Fibroblast of upper back skin (primary cell): ENCODE measurements around the gene TMEM94.

Experiments
- DNase-seq: peaks from one replicate; pipeline ENCODE4 v3.0.0-alpha.2; 2013

TMEM94 gene

GRCh38 chr17:75499313-75500022 is 43.0 kb downstream of the TMEM94 start:
- DNase-seq = no peak

GRCh38 chr17:75500419-75501216 is 44.2 kb downstream of the TMEM94 start:
- no peak for DNase-seq

GRCh38 chr17:75501378-75502071 is 45.1 kb downstream of the TMEM94 start:
- no peak for DNase-seq

- no peak for DNase-seq
Observed at GRCh38 chr17:75502072-75502720, 45.8 kb downstream of the TMEM94 start.

- DNase-seq = no peak
Observed at GRCh38 chr17:75502721-75503329, 46.4 kb downstream of the TMEM94 start.

GRCh38 chr17:75503337-75503950 is 47.0 kb downstream of the TMEM94 start:
- no peak for DNase-seq

- no peak for DNase-seq
Observed at GRCh38 chr17:75503976-75504346, 47.5 kb downstream of the TMEM94 start.

- no peak for DNase-seq
Observed at GRCh38 chr17:75504347-75505151, 48.1 kb downstream of the TMEM94 start.

- no peak for DNase-seq
Observed at GRCh38 chr17:75505152-75505409, 48.6 kb downstream of the TMEM94 start.

GRCh38 chr17:75505640-75506039 is 49.2 kb downstream of the TMEM94 start:
- DNase-seq = no peak

- DNase-seq = no peak
Observed at GRCh38 chr17:75506134-75506533, 49.7 kb downstream of the TMEM94 start.

- no peak for DNase-seq
Observed at GRCh38 chr17:75506888-75507287, 50.5 kb downstream of the TMEM94 start.

- DNase-seq = no peak
Observed at GRCh38 chr17:75507733-75508719, 51.6 kb downstream of the TMEM94 start.

GRCh38 chr17:75508931-75509361 is 52.5 kb downstream of the TMEM94 start:
- no peak for DNase-seq

- no peak for DNase-seq
Observed at GRCh38 chr17:75509528-75510258, 53.3 kb downstream of the TMEM94 start.

- no peak for DNase-seq
Observed at GRCh38 chr17:75511270-75511609, 54.8 kb downstream of the TMEM94 start.

GRCh38 chr17:75511610-75512575 is 55.5 kb downstream of the TMEM94 start:
- no peak for DNase-seq

GRCh38 chr17:75512926-75513640 is 56.6 kb downstream of the TMEM94 start:
- DNase-seq = peak; percentile 17
